Measurements from ENCODE around the gene CERT1. TPM values are rescaled to one million over a fixed set of nuclear protein-coding genes. Genes with fewer than 3 reads are reported as not detected.

Gene CERT1
- total RNA-seq, 1 donor from 2014 or later: 11.7 TPM

DNA sequence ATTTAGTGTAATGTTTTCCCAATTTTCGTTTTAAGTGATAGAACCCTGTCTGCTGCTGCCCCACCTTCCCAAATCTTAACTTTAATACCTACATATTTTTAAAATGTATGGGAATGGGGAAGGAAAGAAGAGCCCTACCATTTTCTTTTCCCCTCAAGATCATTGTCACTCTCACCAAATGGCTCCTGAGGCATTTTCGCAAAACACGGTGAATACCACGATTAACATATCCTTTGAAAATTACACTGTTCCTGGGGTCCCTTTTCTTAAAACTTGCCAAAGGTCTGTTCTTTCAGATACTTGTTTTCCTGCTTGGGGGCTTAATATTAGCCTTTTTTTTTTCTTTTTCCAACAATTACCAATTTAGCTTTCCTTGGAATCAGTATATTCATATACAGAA, 36.1 kb downstream of the CERT1 start:
- no peak for DNase-seq (ENCODE audit: low read depth)
- no peak overlapping the region for H3K4me3 ChIP-seq (ENCODE audit: low read depth, low read length)
- TF ChIP-seq, protein P1, sequence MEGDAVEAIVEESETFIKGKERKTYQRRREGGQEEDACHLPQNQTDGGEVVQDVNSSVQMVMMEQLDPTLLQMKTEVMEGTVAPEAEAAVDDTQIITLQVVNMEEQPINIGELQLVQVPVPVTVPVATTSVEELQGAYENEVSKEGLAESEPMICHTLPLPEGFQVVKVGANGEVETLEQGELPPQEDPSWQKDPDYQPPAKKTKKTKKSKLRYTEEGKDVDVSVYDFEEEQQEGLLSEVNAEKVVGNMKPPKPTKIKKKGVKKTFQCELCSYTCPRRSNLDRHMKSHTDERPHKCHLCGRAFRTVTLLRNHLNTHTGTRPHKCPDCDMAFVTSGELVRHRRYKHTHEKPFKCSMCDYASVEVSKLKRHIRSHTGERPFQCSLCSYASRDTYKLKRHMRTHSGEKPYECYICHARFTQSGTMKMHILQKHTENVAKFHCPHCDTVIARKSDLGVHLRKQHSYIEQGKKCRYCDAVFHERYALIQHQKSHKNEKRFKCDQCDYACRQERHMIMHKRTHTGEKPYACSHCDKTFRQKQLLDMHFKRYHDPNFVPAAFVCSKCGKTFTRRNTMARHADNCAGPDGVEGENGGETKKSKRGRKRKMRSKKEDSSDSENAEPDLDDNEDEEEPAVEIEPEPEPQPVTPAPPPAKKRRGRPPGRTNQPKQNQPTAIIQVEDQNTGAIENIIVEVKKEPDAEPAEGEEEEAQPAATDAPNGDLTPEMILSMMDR (conservative IDR thresholded peaks at IDR 0.05; ENCODE audit: low read depth, low read length): no peak

DNA sequence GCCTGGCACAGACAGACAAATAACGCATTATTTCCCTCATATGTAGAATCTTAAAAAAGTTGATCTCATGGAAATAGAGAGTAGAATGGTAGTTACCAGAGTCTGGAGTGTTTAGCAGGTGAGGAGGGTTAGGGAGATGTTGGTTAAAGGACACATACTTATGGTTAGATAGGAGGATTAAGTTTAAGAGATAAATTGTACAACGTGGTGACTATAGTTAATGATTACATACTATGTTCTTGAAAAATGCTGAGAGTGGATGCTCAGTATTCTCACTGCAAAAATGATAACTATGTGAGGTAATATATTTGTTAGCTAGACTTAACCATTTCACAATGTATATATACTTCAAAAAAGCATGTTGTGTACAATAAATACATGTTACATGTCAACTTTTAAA, 38.0 kb downstream of the CERT1 start:
- DNase-seq (ENCODE audit: low read depth): no peak
- H3K4me3 ChIP-seq (ENCODE audit: low read depth, low read length): no peak overlapping the region
- TF ChIP-seq, protein P1 (conservative IDR thresholded peaks at IDR 0.05; ENCODE audit: low read depth, low read length): no peak

DNA sequence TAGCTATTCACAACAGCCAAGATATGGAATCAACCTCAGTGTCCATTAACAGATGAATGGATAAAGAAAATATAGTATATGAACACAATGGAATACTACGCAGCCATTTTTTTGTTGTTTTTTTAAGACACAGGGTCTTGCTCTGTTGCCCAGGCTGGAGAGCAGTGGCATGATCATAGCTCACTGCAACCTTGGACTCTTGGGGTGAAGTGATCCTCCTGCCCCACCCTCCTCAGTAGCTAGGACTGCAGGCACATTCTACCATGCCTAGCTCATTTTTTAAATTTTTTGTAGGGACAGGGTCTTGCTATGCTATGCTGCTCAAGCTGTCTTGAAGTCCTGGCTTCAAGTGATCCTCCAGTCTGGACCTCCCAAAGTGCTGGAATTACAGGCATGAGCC, 38.5 kb downstream of the CERT1 start:
- TF ChIP-seq, protein P1 (conservative IDR thresholded peaks at IDR 0.05; ENCODE audit: low read depth, low read length): no peak
- H3K4me3 ChIP-seq (ENCODE audit: low read depth, low read length): no peak overlapping the region
- DNase-seq (ENCODE audit: low read depth): no peak

DNA sequence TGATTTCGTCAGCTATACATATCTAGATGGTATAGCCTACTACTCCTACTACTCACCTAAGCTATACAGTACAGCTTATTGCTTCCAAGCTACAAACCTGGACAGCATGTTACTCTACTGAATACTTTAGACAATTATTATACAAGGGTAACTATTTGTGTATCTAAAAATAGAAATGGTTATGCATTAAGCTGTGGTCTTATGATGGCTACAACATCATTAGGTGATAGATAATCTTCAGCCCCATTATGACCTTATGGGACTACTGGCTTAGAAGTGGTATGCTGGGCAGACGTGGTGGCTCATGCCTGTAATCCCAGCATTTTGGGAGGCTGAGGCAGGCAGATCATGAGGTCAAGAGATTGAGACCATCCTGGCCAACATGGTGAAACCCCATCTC, 40.2 kb downstream of the CERT1 start:
- DNase-seq (ENCODE audit: low read depth): no peak
- no peak overlapping the region for H3K4me3 ChIP-seq (ENCODE audit: low read depth, low read length)
- TF ChIP-seq, protein P1 (conservative IDR thresholded peaks at IDR 0.05; ENCODE audit: low read depth, low read length): no peak

DNA sequence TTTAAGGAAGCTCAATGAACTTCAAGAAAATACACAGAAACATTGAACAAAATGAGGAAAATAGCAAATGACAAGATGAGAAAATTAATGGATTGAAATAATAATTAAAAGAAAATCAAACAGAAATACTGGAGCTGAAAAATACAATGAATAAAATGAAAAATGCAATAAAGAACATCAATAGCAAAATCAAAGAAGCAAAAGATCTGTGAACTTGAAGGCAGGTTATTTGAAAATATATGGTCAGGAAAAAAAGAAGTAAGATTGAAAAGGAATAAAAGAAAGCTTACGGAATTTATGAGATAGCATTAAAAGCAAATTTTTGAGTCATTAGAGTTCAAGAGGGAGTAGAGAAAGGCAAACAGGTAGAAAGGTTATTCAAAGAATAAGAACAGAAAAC, 42.4 kb downstream of the CERT1 start:
- H3K4me3 ChIP-seq (ENCODE audit: low read depth, low read length): no peak overlapping the region
- TF ChIP-seq, protein P1 (conservative IDR thresholded peaks at IDR 0.05; ENCODE audit: low read depth, low read length): no peak
- DNase-seq (ENCODE audit: low read depth): no peak

DNA sequence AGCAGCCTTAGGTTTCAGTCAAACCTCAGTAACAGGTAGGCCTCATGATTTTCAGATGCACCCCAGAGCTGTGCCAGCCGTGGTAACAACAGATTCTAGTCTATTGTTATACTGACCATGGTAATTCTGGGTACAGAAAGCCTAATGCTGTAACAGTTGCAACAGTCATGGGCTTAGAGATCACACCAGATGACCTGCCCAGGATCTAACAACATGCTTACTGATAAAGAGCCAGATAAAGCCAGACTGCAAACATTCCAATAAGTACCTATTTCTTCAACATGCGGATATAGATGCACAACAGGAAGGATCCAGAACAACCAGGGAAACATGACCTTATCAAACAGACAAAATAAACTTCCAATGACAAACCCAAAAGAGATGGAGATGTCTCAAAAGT, 42.8 kb downstream of the CERT1 start:
- H3K4me3 ChIP-seq (ENCODE audit: low read depth, low read length): no peak overlapping the region
- TF ChIP-seq, protein P1 (conservative IDR thresholded peaks at IDR 0.05; ENCODE audit: low read depth, low read length): no peak
- DNase-seq (ENCODE audit: low read depth): no peak

DNA sequence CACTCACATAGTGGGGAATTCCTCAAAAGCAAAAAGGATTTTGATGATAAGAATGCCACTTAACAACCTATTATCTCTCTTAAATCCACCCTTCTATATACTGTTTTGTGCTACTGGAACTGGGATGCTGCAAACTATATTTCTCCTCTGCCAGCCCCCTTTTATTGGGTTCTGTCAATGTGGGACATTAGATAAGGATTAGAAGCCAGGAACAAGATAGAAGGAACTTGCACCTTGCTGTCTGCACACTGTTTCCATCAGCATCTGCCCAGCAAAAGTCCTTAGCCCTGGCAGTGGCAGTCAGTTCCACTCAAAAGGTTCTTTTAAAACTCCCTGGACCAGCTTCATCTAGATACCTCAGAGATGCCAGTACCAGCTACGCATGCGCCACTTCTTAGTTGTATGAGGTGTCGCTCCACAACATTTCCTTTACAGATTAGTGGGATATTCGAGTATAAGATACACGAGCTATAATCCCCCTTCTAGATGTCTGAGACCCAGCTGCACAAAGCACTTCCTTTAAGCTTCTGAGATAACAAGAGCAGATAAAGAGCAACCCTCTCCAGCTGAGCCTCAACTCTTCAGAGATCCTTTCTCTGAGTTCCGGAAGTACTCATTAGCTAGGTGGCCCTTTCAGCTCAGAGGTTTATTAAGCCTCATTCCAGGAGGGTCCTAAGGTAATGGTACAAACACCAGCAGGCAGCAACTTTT, 45.3 kb downstream of the CERT1 start:
- no peak for DNase-seq (ENCODE audit: low read depth)
- TF ChIP-seq, protein P1 (conservative IDR thresholded peaks at IDR 0.05; ENCODE audit: low read depth, low read length): no peak
- no peak overlapping the region for H3K4me3 ChIP-seq (ENCODE audit: low read depth, low read length)

Measured in epithelial cell of proximal tubule (primary cell).